AG08396 (cell line): ENCODE measurements around the gene RTP3.
"Not testable (repeated sequence)": the region's sequence is repeated elsewhere in the genome, so short reads cannot be mapped to it uniquely, and the experiment has no call there.

ENCODE experiments used
- DNase-seq: peaks from one replicate; pipeline ENCODE4 v3.0.0; 2012; ENCODE audit warnings: low spot score, mixed read lengths

Gene RTP3

GRCh38 chr3:46519952-46520351, 22.2 kb downstream of the RTP3 start:
- DNase-seq: no peak

DNA sequence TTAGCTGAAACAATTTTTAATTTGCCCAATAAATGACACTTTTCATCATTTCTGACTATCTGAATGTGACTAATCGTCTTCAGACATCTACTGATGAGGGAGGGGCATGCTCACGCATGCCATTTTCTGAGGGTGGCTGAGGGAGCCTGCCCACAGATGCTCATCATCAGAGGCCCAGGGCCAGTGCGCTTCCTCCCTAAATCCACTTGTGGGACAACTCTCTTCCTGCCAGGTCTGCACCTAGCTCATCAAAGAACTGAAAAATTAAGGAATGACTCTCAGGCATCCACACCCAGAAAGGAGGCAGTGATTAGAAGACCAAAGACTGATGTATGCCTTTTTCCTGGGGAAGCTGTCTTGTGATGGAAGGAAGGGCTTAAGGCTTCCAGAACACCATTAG, 22.8 kb downstream of the RTP3 start:
- DNase-seq: no peak

DNA sequence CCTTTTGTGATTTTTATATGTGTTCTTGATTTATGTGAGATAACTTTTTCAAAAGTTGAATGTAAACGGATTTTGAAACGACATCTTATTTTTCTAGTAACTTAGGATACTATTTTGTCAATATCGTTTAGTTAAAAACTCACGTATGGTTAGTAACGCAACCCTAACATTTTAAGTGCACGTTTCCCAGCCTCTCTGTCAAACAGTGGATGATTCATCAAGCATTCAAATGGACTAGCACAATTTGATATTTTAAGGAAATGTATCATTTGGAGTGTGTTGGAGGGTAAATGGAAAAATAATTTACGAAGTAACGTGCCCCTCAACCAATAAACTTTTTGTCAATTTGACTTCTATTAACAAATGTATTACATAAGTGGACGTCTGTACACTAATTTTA, 23.3 kb downstream of the RTP3 start:
- no peak for DNase-seq

DNA sequence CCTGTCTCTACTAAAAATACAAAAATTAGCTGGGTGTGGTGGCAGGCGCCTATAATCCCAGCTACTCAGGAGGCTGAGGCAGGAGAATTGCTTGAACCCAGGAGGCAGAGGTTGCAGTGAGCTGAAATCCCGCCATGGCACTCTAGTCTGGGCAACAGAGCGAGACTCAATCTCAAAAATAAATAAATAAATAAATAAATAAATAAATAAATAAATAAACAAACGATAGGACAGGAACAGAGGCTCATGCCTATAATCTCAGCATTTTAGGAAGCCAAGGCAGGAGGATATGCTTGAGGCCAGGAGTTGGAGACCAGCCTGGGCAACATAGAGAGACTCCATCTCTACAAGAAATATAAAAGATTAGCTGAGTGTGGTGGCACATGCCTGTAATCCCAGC, 24.4 kb downstream of the RTP3 start:
- not testable (repeated sequence) for DNase-seq

GRCh38 chr3:46523556-46523955, 25.8 kb downstream of the RTP3 start:
- no peak for DNase-seq

DNA sequence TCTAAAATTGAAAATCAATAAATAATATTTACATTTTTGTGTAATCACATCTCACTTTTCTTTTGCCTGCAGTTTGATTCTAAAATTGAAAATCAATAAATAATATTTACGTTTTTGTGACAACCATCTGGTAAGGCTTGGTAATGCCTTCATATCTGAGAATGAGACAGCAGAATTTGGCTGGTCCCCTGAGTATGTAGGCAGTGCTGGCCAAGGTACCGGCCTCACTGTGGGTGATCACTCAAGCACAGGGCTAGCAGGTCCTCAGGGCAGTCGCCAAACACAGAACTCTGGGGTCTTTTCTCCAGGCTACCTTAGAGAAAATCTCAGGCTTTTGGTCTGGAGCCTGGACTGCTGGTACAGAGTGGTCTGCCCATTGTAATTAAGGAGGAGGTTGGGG, 26.2 kb downstream of the RTP3 start:
- no peak for DNase-seq

GRCh38 chr3:46524832-46525231, 27.1 kb downstream of the RTP3 start:
- no peak for DNase-seq

GRCh38 chr3:46527239-46527638, 29.5 kb downstream of the RTP3 start:
- no peak for DNase-seq

DNA sequence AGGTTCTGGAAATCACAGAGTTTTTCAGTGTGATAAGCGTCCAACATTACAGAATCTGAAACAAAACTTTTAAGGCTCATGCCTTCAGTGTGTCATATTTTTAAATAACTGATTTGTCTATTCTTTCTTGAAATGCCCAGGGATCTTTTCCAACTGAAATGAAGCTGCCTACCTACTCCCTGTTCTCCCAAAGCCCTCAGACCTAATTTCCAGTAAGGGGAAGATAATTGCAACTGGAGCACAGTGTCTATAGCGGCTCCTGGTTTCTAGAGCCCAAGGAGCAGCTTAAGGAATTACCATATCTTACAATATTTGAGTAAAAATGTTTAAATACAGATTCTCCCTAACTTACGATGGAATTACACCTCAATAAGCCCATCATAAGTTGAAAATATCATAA, 35.3 kb downstream of the RTP3 start:
- DNase-seq: no peak

- no peak for DNase-seq
Observed at GRCh38 chr3:46535746-46536145, 38.0 kb downstream of the RTP3 start.

DNA sequence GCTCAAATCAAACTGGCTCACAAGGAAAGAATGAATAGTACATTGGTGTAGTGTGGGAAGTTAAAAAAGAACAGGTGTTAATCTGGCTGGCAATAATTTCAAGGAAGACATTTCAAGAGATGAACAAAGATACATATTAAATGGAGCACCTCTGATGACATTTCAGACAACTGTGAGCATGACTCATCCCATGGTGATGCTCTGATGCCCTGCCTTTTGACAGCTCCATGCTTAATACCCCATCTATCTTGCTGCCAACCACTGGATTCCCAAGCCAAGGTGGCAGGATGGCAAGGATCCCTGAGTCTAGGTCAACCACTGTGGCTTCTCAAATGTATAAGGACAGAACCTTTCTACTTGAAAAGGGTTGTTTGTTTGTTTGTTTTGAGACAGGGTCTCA, 39.0 kb downstream of the RTP3 start:
- no peak for DNase-seq

- no peak for DNase-seq
Observed at GRCh38 chr3:46537316-46537715, 39.5 kb downstream of the RTP3 start.

DNA sequence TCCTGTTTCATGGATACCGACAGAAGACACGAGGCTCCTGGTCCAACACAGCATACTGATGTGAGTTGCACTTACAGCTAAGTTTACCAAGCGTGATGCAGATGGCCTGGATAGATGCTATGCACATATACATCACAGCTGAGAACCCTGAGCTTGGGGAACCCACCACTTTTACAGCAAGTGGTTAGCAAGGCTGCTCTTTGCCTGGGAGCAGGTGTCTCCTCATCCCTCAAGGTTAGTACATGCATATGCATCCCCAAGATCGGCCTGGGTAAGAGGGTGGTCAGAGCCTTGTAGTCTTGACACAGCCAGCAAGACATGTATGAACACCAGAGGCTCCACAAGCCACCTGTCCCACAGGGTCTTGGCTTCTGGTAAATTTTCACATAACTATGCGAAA, 40.0 kb downstream of the RTP3 start:
- no peak for DNase-seq

GRCh38 chr3:46538425-46538802, 40.6 kb downstream of the RTP3 start:
- DNase-seq: not testable (repeated sequence)

DNA sequence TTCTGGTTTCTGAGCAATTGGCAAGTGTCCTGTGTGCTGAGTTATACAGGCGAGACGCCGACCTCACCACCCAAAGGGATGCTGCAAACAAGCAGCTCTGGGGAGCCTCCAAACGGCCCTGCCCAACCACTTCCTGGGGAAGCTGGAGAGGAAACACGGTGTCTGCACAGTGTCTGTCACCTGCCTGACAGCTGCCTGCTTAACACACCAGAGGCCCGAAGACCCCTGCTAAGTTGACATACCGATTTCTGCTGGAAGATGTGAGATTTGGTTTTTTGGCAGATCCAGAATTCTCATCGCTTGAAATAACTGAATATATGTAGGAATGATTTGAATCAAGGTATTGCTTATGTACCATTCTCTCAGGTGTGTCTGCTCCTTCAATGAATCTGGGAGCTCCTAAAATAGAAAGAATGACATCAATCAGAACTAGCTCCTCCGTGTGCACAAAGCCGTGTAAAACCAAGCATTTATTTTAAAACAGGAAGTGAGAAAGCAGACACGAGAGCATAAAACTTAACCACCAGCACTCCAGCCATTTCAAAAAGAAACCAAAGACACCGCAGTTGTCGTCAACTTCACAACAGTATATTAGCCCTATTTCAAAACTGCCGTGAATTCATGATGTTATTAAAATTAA, 41.1 kb downstream of the RTP3 start:
- DNase-seq: peak; percentile 37

DNA sequence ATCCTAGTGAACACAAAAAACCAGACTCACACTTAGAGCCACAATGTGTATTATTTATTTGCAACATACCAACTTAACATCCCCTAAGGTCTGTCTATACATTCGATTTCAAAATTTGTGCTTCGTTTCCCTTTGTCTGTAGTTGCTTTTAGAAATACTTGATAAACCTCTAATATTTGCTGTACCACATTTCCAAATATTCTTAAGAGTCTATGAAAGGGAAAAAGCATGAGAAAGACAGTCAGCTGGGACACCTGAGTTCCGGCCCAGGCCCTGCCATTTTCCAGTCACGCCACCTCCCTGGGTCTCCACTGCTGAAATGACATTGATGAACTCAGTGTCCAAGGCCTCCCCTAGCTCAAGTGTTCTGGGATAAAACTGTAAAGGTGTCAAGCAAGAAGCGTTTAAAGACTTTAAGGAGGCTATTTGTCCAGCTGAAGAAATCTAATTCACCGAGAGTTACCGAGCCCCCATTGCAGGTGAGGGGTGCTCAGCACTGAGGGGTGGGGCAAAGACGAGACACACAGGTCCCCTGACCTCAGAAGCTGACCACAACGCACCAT, 41.7 kb downstream of the RTP3 start:
- no peak for DNase-seq

DNA sequence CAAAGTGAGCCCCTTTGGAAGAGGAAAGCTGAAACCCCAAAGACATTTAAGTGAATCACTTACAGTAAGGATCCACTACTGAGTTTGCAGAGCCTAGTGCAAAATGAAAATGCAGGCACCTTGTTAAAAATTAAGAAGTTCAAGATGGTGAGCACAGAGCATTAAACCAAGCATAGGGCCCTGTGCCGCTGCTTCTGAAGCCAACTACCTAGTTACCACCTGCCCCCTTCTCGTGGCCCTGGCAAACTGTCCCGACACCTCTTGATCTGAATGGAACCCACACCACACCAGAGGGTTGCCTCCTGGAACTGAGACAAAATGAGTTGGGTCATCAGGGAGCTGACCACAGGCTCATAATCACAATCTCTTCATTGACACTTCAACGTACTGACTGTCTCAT, 42.8 kb downstream of the RTP3 start:
- DNase-seq: no peak

DNA sequence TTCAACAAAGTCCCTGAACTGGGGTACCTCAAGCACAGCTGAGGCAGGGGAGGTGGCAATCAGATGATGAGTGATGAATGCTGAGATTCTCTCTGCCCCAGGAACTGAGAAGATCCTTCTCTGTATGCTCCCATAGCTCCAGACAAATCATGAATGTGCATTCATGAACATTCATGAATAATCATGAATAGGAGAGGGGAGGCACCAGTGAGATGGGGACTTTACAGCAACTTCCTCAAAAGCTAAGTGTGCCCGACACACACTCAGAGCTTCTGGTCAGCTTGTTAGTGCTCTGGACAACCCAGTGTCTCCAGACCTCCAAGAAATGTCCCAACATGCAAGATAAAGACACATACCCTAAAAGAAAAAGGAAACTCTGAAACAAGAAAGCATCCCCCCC, 44.1 kb downstream of the RTP3 start:
- DNase-seq: no peak

GRCh38 chr3:46542344-46542743, 44.6 kb downstream of the RTP3 start:
- DNase-seq: no peak

DNA sequence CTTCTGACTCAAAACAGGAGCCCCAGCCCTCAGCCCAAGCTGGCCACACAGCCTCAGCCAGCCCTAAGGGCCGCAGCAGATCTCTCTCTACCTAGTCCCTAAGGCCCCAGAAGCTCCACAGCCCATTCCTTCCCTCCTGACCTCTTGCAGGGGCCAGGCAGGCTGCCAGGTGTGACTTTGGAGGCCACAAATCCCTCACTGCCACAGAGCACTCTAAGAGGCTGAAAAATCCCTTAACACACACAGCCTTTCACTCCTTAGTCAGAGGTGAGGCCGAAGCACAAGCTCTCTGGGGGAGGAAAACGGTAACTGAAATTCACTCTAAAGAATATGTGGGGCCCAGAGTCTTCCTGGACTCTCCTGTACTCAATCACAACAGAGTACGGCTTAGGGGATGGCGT, 45.0 kb downstream of the RTP3 start:
- DNase-seq: no peak

- DNase-seq: no peak
Observed at GRCh38 chr3:46544771-46545503, 47.2 kb downstream of the RTP3 start.

DNA sequence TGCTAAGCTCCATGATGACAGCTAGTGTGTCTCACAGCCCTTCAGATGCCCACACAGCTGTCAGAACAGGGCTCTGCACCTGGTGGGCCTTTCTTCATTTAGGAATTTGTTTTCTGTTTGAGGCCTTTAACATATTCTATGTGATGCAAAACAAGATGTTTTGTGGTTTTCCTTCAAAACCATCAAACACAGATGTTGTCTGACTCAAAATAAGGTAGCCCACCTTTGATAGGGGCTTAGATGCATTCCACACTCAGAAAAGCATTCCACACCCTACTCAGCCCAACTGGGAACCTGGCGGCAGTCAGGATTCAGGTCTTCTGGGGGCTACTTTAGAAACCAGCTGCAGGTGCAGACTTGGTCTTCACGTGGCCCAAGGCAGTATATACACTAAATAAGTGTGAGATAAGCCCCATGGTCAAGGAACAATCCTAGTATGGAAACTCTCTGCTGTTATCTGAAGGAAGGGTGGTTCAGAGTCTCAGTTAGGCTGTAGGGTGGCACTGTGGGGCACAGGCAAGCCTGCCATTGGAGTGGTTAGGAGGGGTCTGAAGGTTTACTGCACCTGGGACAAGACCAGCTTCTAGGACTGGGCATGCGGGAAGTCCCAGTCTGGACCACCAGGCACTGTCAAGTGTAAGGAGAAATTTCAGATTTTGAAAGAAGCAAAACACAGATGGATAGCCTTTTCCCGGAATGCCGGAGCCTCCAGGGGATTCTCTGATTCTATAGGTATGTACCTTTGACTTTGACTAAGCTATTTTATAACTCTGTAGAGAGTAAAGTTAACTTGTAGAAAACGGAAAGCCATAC, 48.2 kb downstream of the RTP3 start:
- DNase-seq: no peak

- DNase-seq: no peak
Observed at GRCh38 chr3:46546896-46547440, 49.2 kb downstream of the RTP3 start.
